Natural killer cell (primary cell): ENCODE data around the gene ZNF827. TPM values are rescaled to one million over a fixed set of nuclear protein-coding genes. Genes with fewer than 3 reads are reported as not detected.

Experiments used
- ATAC-seq, 3 donors: fragments of 150-1000 bp in 2 of 3; fragments of 200-7000 bp in 1 of 3; cut with Tn5 transposase; 1 replicate in 1 of 3; 2 replicates in 2 of 3; pipeline ENCODE4 v1.10.0; 2021; ENCODE audit warnings: mild to moderate bottlenecking in 2 of 3, moderate library complexity in 2 of 3
- DNase-seq, 2 donors: peaks; one replicate each; pipeline versions ENCODE4 v3.0.0 to v3.0.0-alpha.2; 2013 to 2021; ENCODE audit warnings: mixed read lengths in 1 of 2
- H3K27ac ChIP-seq: one replicate; pipeline ENCODE4 v1.5.1; 2013; ENCODE audit warnings: mild to moderate bottlenecking, low read length
- H3K27me3 ChIP-seq: one replicate; pipeline ENCODE4 v1.6.1; 2013; ENCODE audit warnings: low read length; ENCODE audit not compliant: control insufficient read depth, insufficient read depth
- H3K36me3 ChIP-seq: one replicate; pipeline ENCODE4 v1.6.1; 2013; ENCODE audit warnings: low read length; ENCODE audit not compliant: control insufficient read depth, insufficient read depth
- H3K4me1 ChIP-seq: one replicate; pipeline ENCODE4 v1.6.1; 2013; ENCODE audit warnings: low read length; ENCODE audit not compliant: control insufficient read depth, insufficient read depth
- H3K4me3 ChIP-seq: one replicate; pipeline ENCODE4 v1.5.1; 2013; ENCODE audit warnings: low read length
- H3K9me3 ChIP-seq: one replicate; pipeline ENCODE4 v1.6.1; 2013; ENCODE audit warnings: low read length; ENCODE audit not compliant: control insufficient read depth, insufficient read depth
- H3K27ac Mint-ChIP-seq, 2 donors: one replicate each; pipeline ENCODE4 v1.8.0; 2022; ENCODE audit warnings: mild to moderate bottlenecking in 2 of 2, mixed read lengths in 2 of 2, moderate library complexity in 1 of 2
- H3K27me3 Mint-ChIP-seq, 2 donors: one replicate each; pipeline ENCODE4 v1.8.0; 2022; ENCODE audit warnings: low read depth in 2 of 2, mixed read lengths in 2 of 2
- H3K36me3 Mint-ChIP-seq: one replicate; pipeline ENCODE4 v1.8.0; 2022; ENCODE audit warnings: mixed read lengths
- H3K4me1 Mint-ChIP-seq, 2 donors: one replicate each; pipeline ENCODE4 v1.8.0; 2022; ENCODE audit warnings: mixed read lengths in 2 of 2
- H3K4me3 Mint-ChIP-seq: one replicate; pipeline ENCODE4 v1.8.0; 2022; ENCODE audit warnings: mild to moderate bottlenecking, moderate library complexity, mixed read lengths
- H3K9me3 Mint-ChIP-seq, 2 donors: one replicate each; pipeline ENCODE4 v1.8.0; 2022; ENCODE audit warnings: mixed read lengths in 2 of 2
- CTCF ChIP-seq: fragments of 200-600 bp; IDR thresholded peaks from one replicate; pipeline ENCODE4 v1.8.0; 2022; ENCODE audit warnings: antibody characterized with exemption
- WGBS: methylation state at CpG from one replicate; pipeline ENCODE4 v1.1.7; 2013; ENCODE audit warnings: missing lambda C conversion rate; ENCODE audit not compliant: insufficient coverage; 5-methylcytosine and 5-hydroxymethylcytosine counted together
- intact Hi-C: fragments of 100-400 bp; cut with micrococcal nuclease; formaldehyde crosslinking; loops from one replicate; pipeline ENCODE4 v1.14.2; 2022
- total RNA-seq, 4 donors: library from RNA; stranded (reverse); fragments of 120-200 nt in 1 of 4; gene quantifications; one replicate each; pipeline versions ENCODE4 v1.2.3 to v1.2.4, GENCODE V29; 2013 to 2022

The ZNF827 gene
- total RNA-seq, 3 donors from 2014 or later (not counting 1 experiment from before 2014, with no cell fraction given), result 25.8 to 35.5 (median 32.9) TPM

- no peak overlapping the region for H3K4me3 ChIP-seq
- Mint-ChIP-seq H3K4me1 (peaks cover 1 to 6% of the 10 kb centered on the region in 2 donors), H3K36me3 (peaks cover 6% of the 10 kb centered on the region), H3K9me3 (no peaks in the 10 kb centered on the region), H3K27ac (no peak overlapping the region), H3K4me3 (no peak overlapping the region), H3K27me3 (no peaks in the 10 kb centered on the region)
- DNase-seq, result no peak
- 84% methylated on average over 5 of the region's 5 CpGs for WGBS
- no peaks in the 10 kb centered on the region for H3K4me1 ChIP-seq
- H3K27ac ChIP-seq, result no peak overlapping the region
- no peak for ATAC-seq
- intact Hi-C loops, result no loop called here
- H3K27me3 ChIP-seq, result no peaks in the 10 kb centered on the region
- TF ChIP-seq CTCF, result no peak
- H3K36me3 ChIP-seq, result peaks cover 12% of the 10 kb centered on the region
- no peaks in the 10 kb centered on the region for H3K9me3 ChIP-seq
Observed at GRCh38 chr4:145819853-145820181, 118.8 kb downstream of the ZNF827 start.

- Histone ChIP-seq H3K4me1 (no peaks in the 10 kb centered on the region), H3K27ac (no peak overlapping the region), H3K36me3 (peaks cover 13% of the 10 kb centered on the region), H3K9me3 (no peaks in the 10 kb centered on the region), H3K4me3 (no peak overlapping the region), H3K27me3 (no peaks in the 10 kb centered on the region)
- intact Hi-C loops, result no loop called here
- ATAC-seq, result no peak
- Mint-ChIP-seq H3K9me3 (no peaks in the 10 kb centered on the region), H3K27ac (no peak overlapping the region), H3K27me3 (no peaks in the 10 kb centered on the region), H3K4me3 (no peak overlapping the region), H3K36me3 (peaks cover 6% of the 10 kb centered on the region), H3K4me1 (peaks cover 0 to 6% of the 10 kb centered on the region in 2 donors)
- 98% methylated on average over 10 of the region's 10 CpGs for WGBS
- DNase-seq, result no peak
- TF ChIP-seq CTCF, result no peak
Observed at GRCh38 chr4:145819101-145819852, 119.3 kb downstream of the ZNF827 start.

GRCh38 chr4:145818011-145818410 lies 120.6 kb downstream of the ZNF827 start:
- no peaks in the 10 kb centered on the region for H3K9me3 Mint-ChIP-seq

More at GRCh38 chr4:145818011-145818410, 120.6 kb downstream of the ZNF827 start:
- no peak for TF ChIP-seq CTCF
- ATAC-seq (no peak), DNase-seq (no peak)
- no peak overlapping the region for H3K27ac ChIP-seq
- H3K27ac Mint-ChIP-seq, result no peak overlapping the region
- WGBS, result 100% methylated on average over 2 of the region's 2 CpGs
- no peaks in the 10 kb centered on the region for H3K27me3 Mint-ChIP-seq
- H3K9me3 ChIP-seq, result no peaks in the 10 kb centered on the region
- H3K4me3 Mint-ChIP-seq, result no peak overlapping the region
- H3K4me1 ChIP-seq, result no peaks in the 10 kb centered on the region
- peaks cover 6% of the 10 kb centered on the region for H3K36me3 Mint-ChIP-seq
- no peak overlapping the region for H3K4me3 ChIP-seq
- no peaks in the 10 kb centered on the region for H3K27me3 ChIP-seq
- intact Hi-C loops, result no loop called here
- peaks cover 0 to 6% of the 10 kb centered on the region in 2 donors for H3K4me1 Mint-ChIP-seq
- peaks cover 22% of the 10 kb centered on the region for H3K36me3 ChIP-seq
